OCI-LY3 (cell line): Measurements from ENCODE around the gene KBTBD13.

Experiments
- H2AFZ ChIP-seq: fragments of 200-600, 300-600 bp; shearing (Covaris generic); 2 replicates; pipeline ENCODE4 v1.6.0; 2014; ENCODE audit warnings: antibody characterized with exemption, low read depth, low read length
- H3K27ac ChIP-seq: fragments of 200-600, 300-600 bp; sonication (generic); 2 replicates; pipeline ENCODE4 v1.5.1; 2014; ENCODE audit warnings: mild to moderate bottlenecking, low read length, moderate library complexity, mixed read lengths
- H3K27me3 ChIP-seq: fragments of 200-600, 300-600 bp; sonication (generic); 2 replicates; pipeline ENCODE4 v1.6.1; 2014; ENCODE audit warnings: low read depth, low read length, mixed read lengths
- H3K36me3 ChIP-seq: fragments of 200-600, 300-600 bp; sonication (generic); replicated peaks from 2 replicates; pipeline ENCODE3; 2014; ENCODE audit warnings: low read depth, low read length, mixed read lengths
- H3K4me1 ChIP-seq: fragments of 300-600, 200-600 bp; sonication (generic); 2 replicates; pipeline ENCODE4 v1.6.1; 2014; ENCODE audit warnings: low read length, mixed read lengths
- H3K4me2 ChIP-seq: fragments of 200-600, 300-600 bp; sonication (generic); 2 replicates; pipeline ENCODE4 v1.6.1; 2014; ENCODE audit warnings: low read length, mixed read lengths
- H3K4me3 ChIP-seq: fragments of 300-600, 200-600 bp; sonication (generic); 2 replicates; pipeline ENCODE4 v1.5.1; 2014; ENCODE audit warnings: antibody characterized with exemption, mild to moderate bottlenecking, low read length, moderate library complexity
- H3K79me2 ChIP-seq: fragments of 300-600, 200-600 bp; shearing (Covaris generic); 2 replicates; pipeline ENCODE4 v1.6.1; 2014; ENCODE audit warnings: mild to moderate bottlenecking, low read length, mixed read lengths
- H3K9ac ChIP-seq: fragments of 300-600, 200-600 bp; shearing (Covaris generic); 2 replicates; pipeline ENCODE4 v1.6.0; 2014; ENCODE audit warnings: mild to moderate bottlenecking, low read length, moderate library complexity
- H3K9me3 ChIP-seq: fragments of 200-600, 300-600 bp; shearing (Covaris generic); 2 replicates; pipeline ENCODE4 v1.6.1; 2014; ENCODE audit warnings: low read length, mixed read lengths; ENCODE audit not compliant: insufficient read depth
- H4K20me1 ChIP-seq: fragments of 200-600, 300-600 bp; sonication (generic); 2 replicates; pipeline ENCODE4 v1.6.1; 2016; ENCODE audit warnings: low read length, mixed read lengths; ENCODE audit not compliant: insufficient read depth
- EZH2phosphoT487 ChIP-seq: fragments of 200-600 bp; shearing (Covaris generic); IDR thresholded peaks from 2 replicates; pipeline ENCODE4 v1.6.1; 2018; ENCODE audit warnings: antibody characterized with exemption, mixed run types, low read depth
- TF ChIP-seq, protein P1 (sequence below): fragments of 200-600, 300-600 bp; sonication (generic); IDR thresholded peaks from 2 replicates; pipeline ENCODE4 v1.5.1; 2014; ENCODE audit warnings: antibody characterized with exemption, low read length, low read depth

KBTBD13 gene

DNA sequence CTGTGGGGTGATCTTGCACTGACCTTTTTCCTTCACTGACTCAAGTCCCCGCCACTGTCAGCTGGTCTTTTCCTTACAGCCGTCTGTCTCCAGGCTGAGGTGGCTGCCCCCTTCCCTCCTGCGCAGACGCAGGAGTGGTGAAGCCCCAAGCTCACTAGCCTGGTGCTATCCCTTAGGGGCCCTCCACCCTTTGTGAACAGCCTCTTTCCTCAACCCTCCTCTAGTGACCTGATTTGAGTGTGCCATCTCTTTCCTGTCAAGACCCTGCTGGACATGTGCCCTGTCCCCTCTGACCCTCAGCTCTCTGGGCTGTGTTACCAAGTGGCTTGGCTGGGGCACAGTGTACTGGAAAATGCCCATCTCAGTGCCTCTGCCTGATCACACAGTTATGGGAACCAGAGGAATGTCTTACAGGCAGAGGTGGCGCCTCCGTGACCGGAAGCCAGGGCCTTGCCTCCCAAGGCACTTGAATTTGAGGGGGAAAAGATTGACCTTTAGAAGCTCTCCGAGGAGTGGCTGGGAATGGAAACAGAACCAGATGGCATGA lies 8.7 kb downstream of the KBTBD13 start:
- H3K4me2 ChIP-seq, result no peak overlapping the region
- TF ChIP-seq, protein P1, sequence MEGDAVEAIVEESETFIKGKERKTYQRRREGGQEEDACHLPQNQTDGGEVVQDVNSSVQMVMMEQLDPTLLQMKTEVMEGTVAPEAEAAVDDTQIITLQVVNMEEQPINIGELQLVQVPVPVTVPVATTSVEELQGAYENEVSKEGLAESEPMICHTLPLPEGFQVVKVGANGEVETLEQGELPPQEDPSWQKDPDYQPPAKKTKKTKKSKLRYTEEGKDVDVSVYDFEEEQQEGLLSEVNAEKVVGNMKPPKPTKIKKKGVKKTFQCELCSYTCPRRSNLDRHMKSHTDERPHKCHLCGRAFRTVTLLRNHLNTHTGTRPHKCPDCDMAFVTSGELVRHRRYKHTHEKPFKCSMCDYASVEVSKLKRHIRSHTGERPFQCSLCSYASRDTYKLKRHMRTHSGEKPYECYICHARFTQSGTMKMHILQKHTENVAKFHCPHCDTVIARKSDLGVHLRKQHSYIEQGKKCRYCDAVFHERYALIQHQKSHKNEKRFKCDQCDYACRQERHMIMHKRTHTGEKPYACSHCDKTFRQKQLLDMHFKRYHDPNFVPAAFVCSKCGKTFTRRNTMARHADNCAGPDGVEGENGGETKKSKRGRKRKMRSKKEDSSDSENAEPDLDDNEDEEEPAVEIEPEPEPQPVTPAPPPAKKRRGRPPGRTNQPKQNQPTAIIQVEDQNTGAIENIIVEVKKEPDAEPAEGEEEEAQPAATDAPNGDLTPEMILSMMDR, result no peak
- TF ChIP-seq EZH2phosphoT487, result no peak
- H3K9ac ChIP-seq, result no peak overlapping the region
- no peak overlapping the region for H2AFZ ChIP-seq
- H4K20me1 ChIP-seq, result no peaks in the 10 kb centered on the region
- no peaks in the 10 kb centered on the region for H3K9me3 ChIP-seq
- H3K4me1 ChIP-seq, result no peaks in the 10 kb centered on the region
- H3K4me3 ChIP-seq, result no peak overlapping the region
- no peak overlapping the region for H3K27ac ChIP-seq
- peaks cover 44% of the 10 kb centered on the region for H3K27me3 ChIP-seq
- H3K79me2 ChIP-seq, result no peaks in the 10 kb centered on the region
- H3K36me3 ChIP-seq, result no peaks in the 10 kb centered on the region

DNA sequence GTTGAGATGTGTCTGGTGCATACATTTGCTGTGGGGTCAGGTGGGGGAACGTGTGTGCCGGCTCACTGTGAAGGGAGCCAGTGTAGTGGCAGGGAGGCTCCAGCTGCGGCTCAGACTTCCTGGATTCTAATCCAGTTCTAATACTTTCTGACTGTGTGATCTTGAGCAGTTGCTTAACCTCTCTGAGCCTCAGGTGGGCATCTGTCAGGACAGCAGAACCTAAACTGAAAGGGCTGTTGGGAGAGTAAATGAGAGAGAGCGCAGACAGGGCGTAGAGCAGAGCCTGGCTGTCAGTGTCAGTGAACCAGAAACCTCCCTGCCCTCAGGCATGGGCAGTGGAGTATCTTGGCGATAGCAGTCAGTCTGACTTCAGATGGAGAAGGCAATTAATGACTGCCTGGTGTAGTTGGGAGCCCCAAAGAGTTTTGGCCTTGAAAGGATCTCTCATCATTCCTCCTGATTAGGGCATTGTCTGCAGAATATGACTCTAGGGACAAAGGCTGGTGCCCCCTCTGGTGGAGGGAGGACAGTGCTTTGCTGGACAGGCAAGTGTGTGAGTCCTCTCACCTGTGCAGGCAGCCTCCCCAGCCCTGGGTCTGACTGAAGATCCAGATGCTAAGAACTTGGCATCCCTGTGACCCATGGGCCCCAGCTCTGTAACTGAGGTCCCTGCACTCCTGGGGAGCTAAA lies 9.6 kb downstream of the KBTBD13 start:
- no peak overlapping the region for H2AFZ ChIP-seq
- no peak overlapping the region for H3K4me3 ChIP-seq
- no peak overlapping the region for H3K27ac ChIP-seq
- no peak overlapping the region for H3K4me2 ChIP-seq
- peaks cover 41% of the 10 kb centered on the region for H3K27me3 ChIP-seq
- no peaks in the 10 kb centered on the region for H3K36me3 ChIP-seq
- H3K9me3 ChIP-seq, result no peaks in the 10 kb centered on the region
- H3K9ac ChIP-seq, result no peak overlapping the region
- no peaks in the 10 kb centered on the region for H4K20me1 ChIP-seq
- TF ChIP-seq EZH2phosphoT487, result no peak
- TF ChIP-seq, protein P1, result peak; percentile 48
- H3K79me2 ChIP-seq, result no peaks in the 10 kb centered on the region
- no peaks in the 10 kb centered on the region for H3K4me1 ChIP-seq

DNA sequence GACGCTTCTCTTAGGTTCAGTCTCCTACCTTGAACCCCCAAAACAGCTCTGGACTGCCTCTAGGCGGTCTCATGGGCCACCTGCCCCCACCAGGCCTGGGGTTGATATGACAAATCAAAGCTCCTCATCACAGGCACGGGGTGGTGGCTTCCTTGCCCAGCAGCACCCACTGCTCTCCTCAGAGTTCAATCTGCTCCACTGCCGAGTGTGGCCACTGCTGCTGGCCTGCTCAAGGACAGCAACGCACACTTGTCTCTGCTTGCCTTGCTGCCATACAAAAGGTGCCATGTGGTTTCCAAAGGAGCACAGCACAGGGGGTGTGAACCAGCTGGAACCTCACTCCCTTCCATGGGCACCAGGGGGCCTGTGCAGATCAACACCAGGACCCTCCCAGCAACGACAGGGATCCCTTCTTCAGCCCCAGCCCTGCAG lies 10.2 kb downstream of the KBTBD13 start:
- Histone ChIP-seq H3K27ac (no peak overlapping the region), H3K9me3 (no peaks in the 10 kb centered on the region), H3K4me2 (no peak overlapping the region), H3K27me3 (peaks cover 36% of the 10 kb centered on the region), H2AFZ (no peak overlapping the region), H3K79me2 (no peaks in the 10 kb centered on the region), H3K4me1 (no peaks in the 10 kb centered on the region), H3K9ac (no peak overlapping the region), H4K20me1 (no peaks in the 10 kb centered on the region), H3K4me3 (no peak overlapping the region), H3K36me3 (no peaks in the 10 kb centered on the region)
- TF ChIP-seq, protein P1, result no peak
- TF ChIP-seq EZH2phosphoT487, result no peak

DNA sequence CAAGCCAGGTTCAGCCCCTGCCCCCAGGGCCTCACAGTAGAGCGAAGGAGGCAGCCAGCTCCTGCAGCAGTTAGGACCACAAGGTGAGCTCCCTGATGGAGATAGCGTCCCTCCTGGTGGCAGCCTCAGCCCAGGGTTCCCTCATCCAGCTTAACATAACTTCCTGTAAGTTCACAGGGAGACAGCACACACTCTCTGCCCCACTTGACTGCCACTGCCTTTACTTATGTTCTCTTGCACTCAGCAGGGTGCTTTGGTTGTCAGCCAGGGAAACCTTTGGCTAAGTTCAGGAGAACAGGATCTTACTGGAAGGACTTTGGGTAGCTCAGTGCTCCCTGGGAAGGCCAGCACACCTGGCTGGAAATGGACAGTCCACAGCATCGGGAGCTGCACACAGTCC lies 10.9 kb downstream of the KBTBD13 start:
- Histone ChIP-seq H3K4me3 (no peak overlapping the region), H3K27ac (no peak overlapping the region), H3K36me3 (no peaks in the 10 kb centered on the region), H3K9me3 (no peaks in the 10 kb centered on the region), H3K79me2 (no peaks in the 10 kb centered on the region), H3K4me2 (no peak overlapping the region), H3K9ac (no peak overlapping the region), H3K4me1 (no peaks in the 10 kb centered on the region), H4K20me1 (no peaks in the 10 kb centered on the region), H3K27me3 (peaks cover 29% of the 10 kb centered on the region), H2AFZ (no peak overlapping the region)
- TF ChIP-seq, protein P1, result no peak
- TF ChIP-seq EZH2phosphoT487, result no peak
